Lung microvascular endothelial cell (primary cell): ENCODE data around the gene STARD3. TPM values are rescaled to one million over a fixed set of nuclear protein-coding genes. Genes with fewer than 3 reads are reported as not detected.

Experiments
- DNase-seq, 2 donors: peaks; one replicate each; pipeline versions ENCODE4 v3.0.0 to v3.0.0-alpha.2; 2010; ENCODE audit warnings: low read depth in 2 of 2
- total RNA-seq: library from RNA; depleted of rRNA; stranded (reverse); fragments of >200 nt; gene quantifications from 2 replicates; pipeline ENCODE4 v1.2.1, GENCODE V29; 2014

Gene STARD3
- total RNA-seq, 1 donor from 2014 or later, result 52.0 TPM

GRCh38 chr17:39603304-39604016 lies 33.5 kb upstream of the STARD3 start:
- DNase-seq, result no peak

GRCh38 chr17:39604911-39605491 lies 31.9 kb upstream of the STARD3 start:
- no peak for DNase-seq

DNA sequence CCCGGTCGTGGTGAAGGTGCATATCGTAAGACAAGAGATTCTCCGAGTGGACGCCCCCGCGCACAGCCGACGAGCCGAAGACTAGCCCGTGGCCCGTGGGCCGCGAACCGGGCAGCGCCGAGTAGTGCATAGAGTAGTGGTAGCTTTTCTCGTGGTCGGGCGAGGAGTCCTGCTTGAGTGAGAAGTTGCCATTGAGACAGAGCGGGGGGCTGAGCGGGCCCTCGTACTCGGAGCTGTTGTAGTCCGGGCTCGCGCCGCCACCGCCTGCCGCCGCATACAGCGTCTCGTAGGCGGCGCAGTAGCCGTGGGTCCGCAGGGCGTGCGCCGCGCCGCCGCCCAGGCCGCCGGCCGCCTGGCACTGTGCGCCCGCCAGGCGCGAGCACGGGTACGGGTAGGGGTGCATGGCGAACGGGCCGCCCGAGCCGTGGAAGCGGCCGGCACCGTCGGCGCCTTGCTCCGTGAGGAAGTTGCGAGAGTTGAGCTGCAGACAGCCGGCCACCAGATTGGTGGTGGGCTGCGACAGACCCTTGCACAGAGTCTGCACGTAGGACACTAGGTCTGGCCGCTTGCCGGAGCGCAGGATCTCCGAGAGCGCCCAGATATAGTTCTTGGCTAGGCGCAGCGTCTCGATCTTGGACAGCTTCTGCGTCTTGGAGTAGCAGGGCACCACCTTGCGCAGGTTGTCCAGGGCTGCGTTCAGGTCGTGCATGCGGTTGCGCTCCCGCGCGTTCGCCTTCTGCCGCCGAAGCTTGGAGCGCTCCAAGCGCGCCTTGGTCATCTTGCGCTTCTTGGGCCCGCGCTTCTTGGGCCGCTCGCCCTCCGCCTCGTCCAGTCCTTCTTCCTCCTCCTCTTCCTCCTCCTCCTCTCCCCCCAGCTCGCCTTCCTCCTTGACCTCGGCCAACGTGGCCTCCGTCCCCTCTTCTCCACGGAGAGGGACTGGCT lies 31.2 kb upstream of the STARD3 start:
- DNase-seq, result peak in 1 of 2 donors; percentile 6

GRCh38 chr17:39606434-39607056 lies 30.4 kb upstream of the STARD3 start:
- DNase-seq, result no peak

GRCh38 chr17:39607057-39607850 lies 29.7 kb upstream of the STARD3 start:
- DNase-seq, result no peak

DNA sequence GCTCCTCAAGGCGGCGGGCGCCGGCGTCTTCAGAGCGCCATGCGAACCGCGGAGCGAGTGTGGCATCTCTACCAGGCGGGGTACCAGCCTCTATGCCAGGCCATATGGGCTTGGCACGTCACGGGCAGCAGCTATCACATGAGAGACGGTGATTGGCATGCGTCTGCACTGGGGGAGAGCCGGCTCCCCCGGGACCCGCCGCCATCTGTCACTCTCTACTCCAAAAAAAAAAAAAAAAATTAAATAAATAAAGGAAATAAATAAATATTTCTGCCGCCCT lies 29.2 kb upstream of the STARD3 start, which contains the start of gene NEUROD2:
TSS of gene NEUROD2 (minus strand) at position 70 of the 280 bp plus-strand sequence. CDS start 1,321 bp downstream, outside the sequence.
- no peak for DNase-seq

DNA sequence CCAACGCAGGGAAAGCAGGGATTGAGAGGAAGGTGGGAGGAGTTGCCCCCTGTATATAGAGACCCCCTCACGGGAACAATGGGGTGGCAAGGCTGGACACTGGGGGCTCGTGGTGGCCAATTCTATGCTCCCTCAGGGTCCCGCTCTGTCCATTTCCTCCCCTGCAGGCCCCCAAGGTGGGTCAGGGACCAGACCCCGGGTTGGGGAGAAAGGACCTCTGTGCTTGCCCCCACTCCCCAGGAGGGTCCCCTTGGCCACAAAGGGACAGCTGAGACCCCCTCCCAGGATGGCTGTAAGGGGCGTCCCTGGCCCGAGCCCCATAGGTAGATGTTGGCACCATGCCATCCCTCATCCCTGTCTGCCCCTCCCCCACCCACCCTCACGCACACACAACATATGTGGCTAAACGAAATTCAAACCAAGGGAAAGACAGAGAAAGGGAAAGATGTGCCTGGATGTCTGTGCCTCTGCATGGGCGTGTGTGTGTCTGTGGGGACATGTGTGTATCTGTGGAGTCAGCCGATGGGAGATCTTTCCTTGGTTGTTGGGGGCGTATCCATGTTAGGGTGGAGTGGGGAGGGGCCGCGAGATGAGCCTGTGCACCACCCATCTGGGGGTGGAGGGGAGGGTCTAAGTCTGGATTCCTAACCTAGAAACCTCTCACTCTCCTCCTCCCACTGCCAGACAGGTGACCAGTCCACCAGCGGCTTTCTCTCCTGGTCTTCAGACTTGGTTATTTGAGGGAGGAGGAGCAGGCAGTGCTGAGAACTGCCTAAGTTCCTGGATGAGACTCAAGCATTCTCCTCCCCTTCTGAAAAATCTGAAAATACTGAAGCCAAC lies 28.6 kb upstream of the STARD3 start:
- no peak for DNase-seq

GRCh38 chr17:39609416-39610025 lies 27.4 kb upstream of the STARD3 start:
- no peak for DNase-seq

GRCh38 chr17:39611401-39612112 lies 25.4 kb upstream of the STARD3 start:
- DNase-seq, result no peak

- no peak for DNase-seq
These were observed 24.6 kb upstream of the STARD3 start for GRCh38 chr17:39612291-39612894.

DNA sequence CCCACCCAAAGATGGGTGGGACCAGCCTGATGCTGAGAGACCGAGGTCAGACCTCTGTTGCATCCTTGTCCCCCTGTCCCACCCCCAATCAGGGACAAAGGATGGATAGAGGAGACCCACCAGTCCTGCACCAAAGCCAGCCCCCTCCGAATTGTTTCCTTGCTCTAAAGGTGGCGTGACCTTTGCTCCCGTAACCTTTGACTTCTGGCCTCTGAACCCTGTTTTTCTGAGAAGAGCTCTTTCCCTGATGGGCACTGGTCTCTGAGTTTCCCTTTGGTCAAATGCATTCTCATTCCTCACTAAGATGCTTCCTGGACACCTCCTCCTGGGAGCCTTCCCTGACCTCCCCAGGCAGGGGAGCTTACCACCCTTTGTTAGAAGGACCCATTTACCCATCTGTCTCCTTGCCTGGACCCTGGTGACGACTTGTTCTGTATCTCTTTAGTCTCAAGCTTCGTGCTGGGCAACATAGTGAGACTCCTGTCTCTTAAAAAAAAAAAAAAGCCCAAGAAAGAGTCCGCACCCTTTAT lies 23.9 kb upstream of the STARD3 start:
- no peak for DNase-seq

DNA sequence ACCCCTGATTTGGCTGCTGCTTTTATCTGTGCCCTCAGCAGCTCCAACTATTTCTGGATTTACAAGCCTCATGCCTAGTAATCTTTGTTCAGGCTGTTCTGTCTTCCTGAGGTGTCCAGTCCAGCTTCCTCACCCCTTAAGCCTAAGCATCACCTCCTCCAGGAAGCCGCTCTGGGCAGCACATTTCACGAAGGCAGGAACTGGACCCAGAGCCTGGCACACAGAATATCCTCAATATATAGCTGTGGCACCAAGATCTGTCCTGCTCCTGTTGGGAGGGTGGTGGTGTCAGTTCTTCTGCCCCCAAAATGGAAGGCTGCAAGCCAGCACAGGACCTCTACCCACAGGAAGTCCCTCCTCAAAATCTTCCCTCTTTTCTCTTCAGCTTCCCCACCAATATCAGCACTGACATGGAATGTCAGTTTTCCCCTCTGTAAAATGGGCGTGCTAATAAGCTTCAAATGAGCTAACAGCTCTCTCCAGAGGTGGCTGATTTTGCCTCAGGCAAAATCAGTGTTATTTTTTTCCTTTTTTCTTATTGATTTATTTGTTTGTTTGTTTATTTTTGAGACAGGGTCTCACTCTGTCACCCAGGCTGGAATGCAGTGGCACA lies 22.3 kb upstream of the STARD3 start:
- no peak for DNase-seq

DNA sequence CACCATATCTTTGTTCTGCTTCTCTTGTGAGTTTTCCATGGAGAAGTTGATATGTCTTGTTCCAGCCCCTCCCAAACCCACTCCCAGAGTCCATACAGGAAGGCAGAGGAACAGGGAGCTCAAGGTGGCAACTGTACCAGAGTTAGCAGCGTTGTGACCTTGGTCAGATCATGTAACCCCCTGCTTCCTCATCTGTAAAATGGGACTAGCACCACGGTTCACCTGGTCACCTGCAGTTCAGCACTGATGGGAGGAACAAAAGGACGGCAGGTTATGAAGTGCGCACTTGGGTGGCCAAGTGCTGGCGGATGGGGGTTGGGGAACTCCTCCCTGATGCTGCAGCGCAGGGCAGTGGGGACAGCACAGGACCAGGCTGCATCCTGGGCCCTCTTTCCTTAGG lies 21.5 kb upstream of the STARD3 start:
- no peak for DNase-seq

DNA sequence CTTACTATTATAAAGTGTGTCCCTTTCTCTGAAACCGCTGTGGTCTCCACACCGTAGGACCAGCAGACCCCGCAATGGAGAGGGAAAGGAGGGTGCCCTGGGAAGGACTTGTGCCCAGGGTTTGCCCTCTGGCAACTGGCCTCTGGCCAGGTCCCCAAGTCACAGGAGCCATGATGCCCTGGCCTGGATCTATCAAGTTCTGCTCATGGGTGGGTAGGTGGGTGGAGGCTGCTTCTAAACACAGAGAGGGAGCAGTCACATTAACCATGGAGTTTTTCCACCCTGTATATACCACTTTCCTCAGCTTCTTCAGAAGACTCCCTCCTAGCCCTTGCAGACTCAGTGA lies 19.9 kb upstream of the STARD3 start:
- DNase-seq, result no peak

- peak; percentile 49 to 71 for DNase-seq
These were observed 19.3 kb upstream of the STARD3 start for GRCh38 chr17:39617446-39618245.

- peak; percentile 7 to 26 for DNase-seq
These were observed 18.6 kb upstream of the STARD3 start for GRCh38 chr17:39618246-39618913.
